ENCODE data around the gene PTPRF. TPM values are rescaled to one million over a fixed set of nuclear protein-coding genes. Genes with fewer than 3 reads are reported as not detected.

PTPRF gene
- total RNA-seq, 1 donor from 2014 or later, result 71.1 TPM

- no peak overlapping the region for H2AFZ ChIP-seq (replicated peaks)
- no peaks in the 10 kb centered on the region for H3K9me3 Mint-ChIP-seq
- H3K36me3 Mint-ChIP-seq, result no peaks in the 10 kb centered on the region
- no peak overlapping the region for H3K4me3 ChIP-seq
- DNase-seq (ENCODE audit: low spot score), result no peak
- peaks cover 3% of the 10 kb centered on the region for H3F3A ChIP-seq (ENCODE audit: low read depth)
- H4K20me1 ChIP-seq (ENCODE audit: low read depth), result no peaks in the 10 kb centered on the region
- H3K4me1 ChIP-seq, result peaks cover 17% of the 10 kb centered on the region
- H3K36me3 ChIP-seq, result no peaks in the 10 kb centered on the region
- peaks cover 7% of the 10 kb centered on the region for H3K4me1 Mint-ChIP-seq
- no peak overlapping the region for H3K27ac Mint-ChIP-seq
- H3K27me3 ChIP-seq, result no peaks in the 10 kb centered on the region
- H3K4me2 ChIP-seq, result no peak overlapping the region
- H3K9ac ChIP-seq, result no peak overlapping the region
- H3K27me3 Mint-ChIP-seq (ENCODE audit: insufficient read depth, low read depth), result peaks cover 7% of the 10 kb centered on the region
- H3K27ac ChIP-seq, result no peak overlapping the region
- no peaks in the 10 kb centered on the region for H3K9me3 ChIP-seq (ENCODE audit: low read depth)
- H3K79me2 ChIP-seq (ENCODE audit: low read depth), result no peaks in the 10 kb centered on the region
- TF ChIP-seq EZH2phosphoT487 (IDR thresholded peaks at IDR 0.05), result no peak
- no peak for TF ChIP-seq CTCF (IDR thresholded peaks at IDR 0.05)
- TF ChIP-seq EZH2 (IDR thresholded peaks at IDR 0.05), result no peak
- H3K4me3 Mint-ChIP-seq, result no peak overlapping the region
Observed at GRCh38 chr1:43522431-43522775, 8.3 kb upstream of the PTPRF start.

GRCh38 chr1:43522776-43523480 lies 7.8 kb upstream of the PTPRF start:
- no peak overlapping the region for H3K9ac ChIP-seq
- TF ChIP-seq CTCF (IDR thresholded peaks at IDR 0.05), result no peak
- no peak for TF ChIP-seq EZH2 (IDR thresholded peaks at IDR 0.05)
- TF ChIP-seq EZH2phosphoT487 (IDR thresholded peaks at IDR 0.05), result no peak
- no peak for DNase-seq (ENCODE audit: low spot score)
- H3K36me3 ChIP-seq, result no peaks in the 10 kb centered on the region
- Mint-ChIP-seq H3K9me3 (no peaks in the 10 kb centered on the region), H3K36me3 (no peaks in the 10 kb centered on the region), H3K27me3 (ENCODE audit: insufficient read depth, low read depth) (peaks cover 7% of the 10 kb centered on the region), H3K4me3 (no peak overlapping the region), H3K4me1 (peaks cover 7% of the 10 kb centered on the region), H3K27ac (no peak overlapping the region)
- no peaks in the 10 kb centered on the region for H4K20me1 ChIP-seq (ENCODE audit: low read depth)
- peaks cover 17% of the 10 kb centered on the region for H3K4me1 ChIP-seq
- H3K4me3 ChIP-seq, result no peak overlapping the region
- peaks cover 3% of the 10 kb centered on the region for H3F3A ChIP-seq (ENCODE audit: low read depth)
- no peaks in the 10 kb centered on the region for H3K9me3 ChIP-seq (ENCODE audit: low read depth)
- no peaks in the 10 kb centered on the region for H3K79me2 ChIP-seq (ENCODE audit: low read depth)
- no peaks in the 10 kb centered on the region for H3K27me3 ChIP-seq
- no peak overlapping the region for H3K27ac ChIP-seq
- H3K4me2 ChIP-seq, result no peak overlapping the region
- no peak overlapping the region for H2AFZ ChIP-seq (replicated peaks)

- H3K4me1 Mint-ChIP-seq, result peaks cover 15% of the 10 kb centered on the region
- H3K27me3 Mint-ChIP-seq (ENCODE audit: insufficient read depth, low read depth), result peaks cover 7% of the 10 kb centered on the region
Observed at GRCh38 chr1:43524804-43525203, 5.9 kb upstream of the PTPRF start.

More at GRCh38 chr1:43524804-43525203, 5.9 kb upstream of the PTPRF start:
- Histone ChIP-seq H2AFZ (replicated peaks) (no peak overlapping the region), H3K4me3 (no peak overlapping the region), H3K4me2 (no peak overlapping the region), H3F3A (ENCODE audit: low read depth) (peaks cover 5% of the 10 kb centered on the region), H3K36me3 (no peaks in the 10 kb centered on the region), H3K79me2 (ENCODE audit: low read depth) (no peaks in the 10 kb centered on the region), H3K27ac (no peak overlapping the region), H3K9ac (no peak overlapping the region), H3K27me3 (peaks cover 5% of the 10 kb centered on the region), H4K20me1 (ENCODE audit: low read depth) (peaks cover 6% of the 10 kb centered on the region), H3K9me3 (ENCODE audit: low read depth) (no peaks in the 10 kb centered on the region), H3K4me1 (peaks cover 10% of the 10 kb centered on the region)
- Mint-ChIP-seq H3K27ac (no peak overlapping the region), H3K36me3 (no peaks in the 10 kb centered on the region), H3K4me3 (no peak overlapping the region), H3K9me3 (no peaks in the 10 kb centered on the region)
- no peak for DNase-seq (ENCODE audit: low spot score)
- TF ChIP-seq EZH2phosphoT487 (IDR thresholded peaks at IDR 0.05), result no peak
- TF ChIP-seq CTCF (IDR thresholded peaks at IDR 0.05), result no peak
- no peak for TF ChIP-seq EZH2 (IDR thresholded peaks at IDR 0.05)
